Effector memory CD8-positive, alpha-beta T cell (primary cell): Measurements from ENCODE around the gene NCAM2.
"Not testable (repeated sequence)": the region's sequence is repeated elsewhere in the genome, so short reads cannot be mapped to it uniquely, and the experiment has no call there.

Experiments
- ATAC-seq: fragments of 150-1000 bp; cut with Tn5 transposase; replicated peaks from 2 replicates; pipeline ENCODE4 v1.10.0; 2021; ENCODE audit warnings: mild to moderate bottlenecking, moderate library complexity
- DNase-seq, 3 experiments: peaks; one replicate each; pipeline ENCODE4 v3.0.0; 2021
- H3K27ac Mint-ChIP-seq, 2 donors: one replicate each; pipeline ENCODE4 v1.8.0; 2022; ENCODE audit warnings: mild to moderate bottlenecking in 2 of 2, mixed read lengths in 2 of 2, moderate library complexity in 2 of 2
- H3K27me3 Mint-ChIP-seq, 2 donors: one replicate each; pipeline ENCODE4 v1.8.0; 2022; ENCODE audit warnings: mixed read lengths in 2 of 2
- H3K36me3 Mint-ChIP-seq: one replicate; pipeline ENCODE4 v1.8.0; 2022; ENCODE audit warnings: mild to moderate bottlenecking, moderate library complexity, mixed read lengths; ENCODE audit not compliant: insufficient read depth
- H3K4me1 Mint-ChIP-seq, 2 donors: one replicate each; pipeline ENCODE4 v1.8.0; 2022; ENCODE audit warnings: low read depth in 2 of 2, mixed read lengths in 2 of 2
- H3K4me3 Mint-ChIP-seq, 2 donors: one replicate each; pipeline ENCODE4 v1.8.0; 2022; ENCODE audit warnings: mild to moderate bottlenecking in 2 of 2, mixed read lengths in 2 of 2, moderate library complexity in 2 of 2
- H3K9me3 Mint-ChIP-seq, 2 donors: one replicate each; pipeline ENCODE4 v1.8.0; 2022; ENCODE audit warnings: mixed read lengths in 2 of 2

Gene NCAM2

DNA sequence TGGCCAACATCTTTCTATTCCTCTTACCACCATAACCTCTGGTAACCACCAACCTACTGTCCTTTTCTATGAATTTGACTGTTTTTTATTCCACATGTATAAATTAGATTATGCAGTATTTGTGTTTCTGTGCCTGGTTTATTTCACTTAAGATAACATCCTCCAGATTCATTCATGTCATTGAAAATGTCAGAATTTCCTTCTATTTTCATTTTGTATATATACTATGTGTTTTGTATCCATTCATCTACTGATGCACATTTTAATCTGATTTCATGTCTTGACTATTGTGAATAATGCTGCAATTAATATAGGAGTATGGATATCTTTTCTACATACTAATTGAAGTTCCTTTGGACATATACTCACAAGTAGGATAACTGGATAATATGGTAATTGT is 403.2 kb downstream of the NCAM2 start:
- Mint-ChIP-seq H3K27ac (no peak overlapping the region), H3K36me3 (no peaks in the 10 kb centered on the region), H3K9me3 (peaks cover 3 to 5% of the 10 kb centered on the region in 2 donors), H3K4me1 (no peaks in the 10 kb centered on the region), H3K27me3 (no peaks in the 10 kb centered on the region), H3K4me3 (no peak overlapping the region)
- ATAC-seq, result no peak
- no peak for DNase-seq

DNA sequence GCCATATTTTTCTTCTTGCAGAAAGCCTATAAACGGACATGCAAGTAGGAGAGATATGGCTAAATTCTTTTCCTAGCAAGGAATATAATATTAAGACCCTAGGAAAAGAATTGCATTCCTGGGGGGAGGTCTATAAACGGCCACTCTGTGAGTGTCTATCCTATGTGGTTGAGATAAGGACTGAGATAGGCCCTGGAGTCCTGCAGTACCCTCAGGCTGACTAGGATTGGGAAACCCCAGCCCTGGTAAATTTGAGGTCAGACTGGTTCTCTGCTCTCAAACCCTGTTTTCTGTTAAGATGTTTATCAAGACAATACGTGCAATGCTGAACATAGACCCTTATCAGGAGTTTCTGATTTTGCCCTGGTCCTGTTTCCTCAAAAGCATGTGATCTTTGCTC is 404.0 kb downstream of the NCAM2 start:
- H3K27me3 Mint-ChIP-seq, H3K4me1 Mint-ChIP-seq, H3K4me3 Mint-ChIP-seq, H3K9me3 Mint-ChIP-seq, H3K27ac Mint-ChIP-seq, DNase-seq, H3K36me3 Mint-ChIP-seq, ATAC-seq: not testable (repeated sequence)

DNA sequence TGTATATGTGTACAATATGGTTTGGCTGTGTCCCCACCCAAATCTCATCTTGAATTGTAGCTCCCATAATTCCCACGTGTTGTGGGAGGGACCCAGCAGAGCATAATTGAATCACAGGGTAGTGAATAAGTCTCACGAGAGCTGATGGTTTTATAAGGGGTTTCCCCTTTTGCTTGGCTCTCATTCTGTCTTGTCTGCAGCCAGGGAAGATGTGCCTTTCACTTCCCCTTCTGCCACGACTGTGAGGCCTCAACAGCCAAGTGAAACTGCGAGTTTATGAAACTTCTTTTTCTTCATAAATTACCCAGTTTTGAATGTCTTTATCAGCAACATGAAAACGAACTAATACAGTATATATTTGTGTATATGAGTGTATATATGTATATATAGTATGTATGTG is 406.1 kb downstream of the NCAM2 start:
- not testable (repeated sequence) for H3K27me3 Mint-ChIP-seq, H3K27ac Mint-ChIP-seq, H3K36me3 Mint-ChIP-seq, H3K9me3 Mint-ChIP-seq, H3K4me3 Mint-ChIP-seq, ATAC-seq, DNase-seq, H3K4me1 Mint-ChIP-seq

DNA sequence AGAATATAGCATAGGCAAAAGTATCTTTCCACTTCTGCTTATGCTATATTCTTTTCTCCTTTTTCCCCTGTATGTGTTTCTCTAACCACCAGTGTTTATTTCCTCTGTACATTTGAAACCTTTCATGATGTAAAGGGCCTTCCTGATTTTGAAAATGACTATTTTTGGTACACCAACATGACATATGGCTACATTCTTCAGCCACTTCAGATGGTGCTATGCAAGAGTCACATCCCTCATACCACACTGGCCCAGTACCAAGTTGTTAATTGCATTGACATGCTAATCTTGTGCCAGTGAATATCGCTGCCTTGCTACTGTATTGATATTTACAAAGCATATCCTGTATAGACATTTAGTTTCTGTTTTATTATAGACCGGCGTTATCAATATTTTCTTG is 408.7 kb downstream of the NCAM2 start:
- no peaks in the 10 kb centered on the region for H3K36me3 Mint-ChIP-seq
- H3K9me3 Mint-ChIP-seq, result peaks cover 0 to 5% of the 10 kb centered on the region in 2 donors
- DNase-seq, result no peak
- no peak overlapping the region for H3K4me3 Mint-ChIP-seq
- H3K27ac Mint-ChIP-seq, result no peak overlapping the region
- no peak for ATAC-seq
- H3K4me1 Mint-ChIP-seq, result no peaks in the 10 kb centered on the region
- no peaks in the 10 kb centered on the region for H3K27me3 Mint-ChIP-seq

DNA sequence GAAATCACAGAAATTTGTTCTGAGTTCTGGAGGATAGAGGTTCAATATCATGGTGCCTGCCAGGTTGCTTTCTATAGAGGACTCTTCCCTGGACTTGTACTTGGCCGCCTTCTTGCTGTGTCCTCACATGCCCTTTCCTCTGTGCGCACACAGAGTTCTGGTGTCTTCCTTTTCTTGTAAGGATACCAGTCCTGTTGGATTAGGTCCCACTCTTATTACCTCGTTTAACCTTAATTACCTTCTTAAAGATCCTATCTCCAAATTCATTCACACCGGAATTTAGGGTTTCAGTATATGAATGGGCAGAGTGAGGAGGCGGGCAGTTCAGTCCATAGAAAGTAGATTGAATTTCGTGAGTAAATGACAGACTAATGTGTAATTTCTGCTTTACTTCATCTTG is 413.9 kb downstream of the NCAM2 start:
- Mint-ChIP-seq H3K9me3 (peaks cover 8% of the 10 kb centered on the region in 2 donors), H3K4me3 (no peak overlapping the region), H3K4me1 (no peaks in the 10 kb centered on the region), H3K27ac (no peak overlapping the region), H3K36me3 (no peaks in the 10 kb centered on the region), H3K27me3 (no peaks in the 10 kb centered on the region)
- DNase-seq (no peak), ATAC-seq (no peak)

DNA sequence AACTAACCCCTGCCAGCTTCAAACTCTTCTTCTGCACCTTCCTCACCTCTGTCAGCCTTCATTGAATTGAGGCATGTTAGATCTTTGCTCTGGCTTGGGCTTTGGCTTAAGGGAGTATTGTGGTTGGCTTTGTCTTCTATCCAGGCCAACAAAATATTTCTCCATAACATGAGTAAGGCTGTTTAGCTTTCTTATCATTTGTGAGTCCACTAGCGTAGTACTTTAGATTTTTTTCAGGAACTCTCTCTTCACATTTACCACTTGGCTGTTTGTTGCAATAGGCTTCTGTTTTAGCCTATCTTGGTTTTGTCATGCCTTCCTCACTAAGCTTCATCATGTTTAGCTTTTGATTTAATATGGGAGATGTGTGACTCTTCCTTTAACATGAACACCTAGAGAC is 417.5 kb downstream of the NCAM2 start:
- ATAC-seq, result no peak
- Mint-ChIP-seq H3K27ac (no peak overlapping the region), H3K4me1 (no peaks in the 10 kb centered on the region), H3K9me3 (peaks cover 8 to 13% of the 10 kb centered on the region in 2 donors), H3K36me3 (no peaks in the 10 kb centered on the region), H3K4me3 (no peak overlapping the region), H3K27me3 (no peaks in the 10 kb centered on the region)
- no peak for DNase-seq

DNA sequence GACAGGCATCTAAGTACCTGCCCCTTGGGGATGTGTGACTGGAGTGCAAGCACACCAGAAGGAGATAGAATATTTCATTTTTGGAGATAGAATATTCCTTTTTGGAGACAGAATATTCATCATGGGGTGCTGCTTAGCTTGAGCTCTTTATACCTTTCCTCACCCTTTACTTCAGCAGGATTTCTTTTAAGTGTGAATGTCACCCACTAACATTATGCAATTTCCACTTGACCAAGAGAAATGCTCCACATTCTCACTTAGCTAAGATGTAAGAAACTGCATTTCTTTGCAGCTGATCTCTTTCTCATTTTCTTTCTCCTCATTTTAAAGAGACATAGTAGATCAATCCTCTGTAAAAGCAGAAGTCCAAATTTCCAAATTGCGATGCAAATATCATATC is 436.7 kb downstream of the NCAM2 start:
- Mint-ChIP-seq H3K4me1 (no peaks in the 10 kb centered on the region), H3K27me3 (no peaks in the 10 kb centered on the region), H3K9me3 (peaks cover 0 to 3% of the 10 kb centered on the region in 2 donors), H3K4me3 (no peak overlapping the region), H3K27ac (no peak overlapping the region), H3K36me3 (no peaks in the 10 kb centered on the region)
- no peak for ATAC-seq
- no peak for DNase-seq

DNA sequence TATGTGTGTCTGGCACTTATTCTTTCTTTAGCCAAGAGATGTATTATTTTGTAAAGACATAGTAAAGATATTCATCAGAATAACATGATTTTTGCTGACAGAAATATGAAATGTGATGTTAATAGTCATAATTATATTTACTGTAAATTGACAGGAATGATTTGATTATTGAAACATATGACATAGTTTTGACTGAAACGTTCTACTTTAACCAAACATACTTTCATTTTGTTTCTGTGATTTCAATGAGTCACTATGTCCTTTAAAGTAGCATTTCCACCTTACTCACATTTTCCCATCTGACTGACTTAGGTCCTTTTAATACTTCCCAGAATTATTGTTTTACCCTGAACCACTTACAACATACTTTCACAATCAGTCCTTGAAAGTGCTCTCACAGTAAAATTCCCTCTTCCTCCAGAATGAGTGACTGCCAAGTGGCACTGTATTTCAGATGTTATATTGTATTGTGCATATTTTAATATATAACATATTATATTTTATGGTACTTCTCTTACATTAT is 437.9 kb downstream of the NCAM2 start:
- Mint-ChIP-seq H3K9me3 (peaks cover 0 to 3% of the 10 kb centered on the region in 2 donors), H3K36me3 (no peaks in the 10 kb centered on the region), H3K27ac (no peak overlapping the region), H3K4me1 (no peaks in the 10 kb centered on the region), H3K4me3 (no peak overlapping the region), H3K27me3 (no peaks in the 10 kb centered on the region)
- ATAC-seq (no peak), DNase-seq (no peak)

DNA sequence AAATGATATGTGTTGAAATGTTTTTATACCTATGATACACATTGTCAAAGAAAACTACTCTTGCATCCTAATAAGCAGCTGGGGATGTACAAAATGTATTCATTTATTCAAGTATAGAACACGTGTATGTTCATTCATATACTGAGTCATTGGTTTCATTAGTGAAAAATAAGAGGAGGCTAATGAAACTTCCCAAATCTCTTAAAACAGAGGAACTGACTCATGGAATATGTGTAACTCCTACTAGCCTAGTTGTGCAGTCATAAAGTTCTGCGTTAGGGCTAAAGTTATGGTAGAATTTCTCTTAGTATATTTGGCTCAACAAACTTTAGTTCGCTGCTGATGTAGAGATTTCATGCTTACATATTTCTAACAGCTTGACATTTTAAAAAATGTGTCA is 441.6 kb downstream of the NCAM2 start:
- Mint-ChIP-seq H3K4me1 (no peaks in the 10 kb centered on the region), H3K27me3 (no peaks in the 10 kb centered on the region), H3K9me3 (peaks cover 3 to 8% of the 10 kb centered on the region in 2 donors), H3K4me3 (no peak overlapping the region), H3K36me3 (no peaks in the 10 kb centered on the region), H3K27ac (no peak overlapping the region)
- ATAC-seq (no peak), DNase-seq (no peak)

DNA sequence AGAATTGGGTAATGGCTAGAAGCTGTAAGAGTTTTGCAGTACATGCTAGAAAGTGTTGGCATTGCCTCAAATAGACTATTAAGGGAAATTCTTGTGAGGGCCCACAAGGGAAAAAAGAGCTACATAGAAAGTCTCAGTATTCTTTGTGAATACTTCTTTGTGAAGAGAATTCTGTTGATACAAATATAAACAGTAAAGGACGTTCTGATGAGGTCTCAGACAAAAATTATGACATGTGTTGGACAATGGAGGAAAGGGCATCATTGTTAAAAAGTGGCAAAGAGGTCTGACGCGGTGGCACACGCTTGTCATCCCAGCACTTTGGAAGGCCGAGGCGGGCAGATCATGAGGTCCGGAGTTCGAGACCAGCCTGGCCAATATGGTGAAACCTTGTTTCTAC is 458.9 kb downstream of the NCAM2 start:
- peaks cover 0 to 2% of the 10 kb centered on the region in 2 donors for H3K9me3 Mint-ChIP-seq
- H3K27ac Mint-ChIP-seq, result no peak overlapping the region
- DNase-seq (no peak), ATAC-seq (no peak)
- peaks cover 8% of the 10 kb centered on the region for H3K36me3 Mint-ChIP-seq
- no peak overlapping the region for H3K4me3 Mint-ChIP-seq
- no peaks in the 10 kb centered on the region for H3K27me3 Mint-ChIP-seq
- H3K4me1 Mint-ChIP-seq, result no peaks in the 10 kb centered on the region

DNA sequence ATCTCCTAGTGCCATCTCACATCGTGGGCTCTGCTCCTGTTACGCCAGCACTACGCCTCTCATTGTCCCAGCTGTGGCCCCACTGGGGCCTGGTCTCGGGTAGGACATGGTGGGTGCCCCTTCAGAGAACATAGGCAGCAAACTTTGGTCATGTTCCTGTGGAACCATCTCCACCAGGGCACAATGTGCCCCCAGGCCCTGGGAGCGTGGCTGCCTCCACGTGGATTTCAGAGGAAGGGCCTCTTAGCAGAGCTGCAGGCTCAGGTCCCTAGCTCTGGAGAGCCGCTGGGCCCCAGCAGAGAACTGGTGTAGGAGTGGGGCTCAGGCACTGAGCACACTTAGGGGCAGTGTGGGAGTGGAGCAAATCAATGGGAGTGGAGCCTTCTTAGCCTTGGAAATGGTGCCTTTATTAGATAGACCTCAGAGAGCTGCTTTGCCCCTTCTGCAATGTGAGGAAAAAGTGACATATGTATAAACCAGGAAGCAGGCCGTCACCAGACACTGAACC is 460.0 kb downstream of the NCAM2 start:
- peaks cover 3 to 4% of the 10 kb centered on the region in 2 donors for H3K9me3 Mint-ChIP-seq
- no peak for ATAC-seq
- no peak overlapping the region for H3K4me3 Mint-ChIP-seq
- no peak for DNase-seq
- no peaks in the 10 kb centered on the region for H3K4me1 Mint-ChIP-seq
- H3K27ac Mint-ChIP-seq, result no peak overlapping the region
- peaks cover 8% of the 10 kb centered on the region for H3K36me3 Mint-ChIP-seq
- no peaks in the 10 kb centered on the region for H3K27me3 Mint-ChIP-seq

DNA sequence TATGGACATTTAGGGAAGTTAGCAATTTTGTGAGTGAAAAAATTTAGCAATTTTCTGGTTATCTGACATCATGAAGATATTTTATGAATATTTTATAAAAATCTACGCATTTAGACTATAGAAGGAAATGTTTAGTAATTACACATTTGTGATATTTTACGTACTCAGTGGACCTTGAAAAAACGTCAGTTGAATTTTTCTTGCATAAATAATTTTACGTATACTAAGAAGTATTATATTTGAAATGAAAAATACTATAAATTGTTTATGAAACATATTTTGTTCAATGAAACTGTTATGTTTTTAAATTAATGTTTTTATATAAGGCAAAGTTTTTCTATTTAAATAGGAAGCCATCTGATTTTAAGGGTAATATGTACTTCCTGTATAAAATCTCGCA is 462.8 kb downstream of the NCAM2 start:
- ATAC-seq, result no peak
- Mint-ChIP-seq H3K36me3 (peaks cover 5% of the 10 kb centered on the region), H3K9me3 (peaks cover 4 to 7% of the 10 kb centered on the region in 2 donors), H3K27me3 (no peaks in the 10 kb centered on the region), H3K27ac (no peak overlapping the region), H3K4me3 (no peak overlapping the region), H3K4me1 (no peaks in the 10 kb centered on the region)
- DNase-seq, result no peak

DNA sequence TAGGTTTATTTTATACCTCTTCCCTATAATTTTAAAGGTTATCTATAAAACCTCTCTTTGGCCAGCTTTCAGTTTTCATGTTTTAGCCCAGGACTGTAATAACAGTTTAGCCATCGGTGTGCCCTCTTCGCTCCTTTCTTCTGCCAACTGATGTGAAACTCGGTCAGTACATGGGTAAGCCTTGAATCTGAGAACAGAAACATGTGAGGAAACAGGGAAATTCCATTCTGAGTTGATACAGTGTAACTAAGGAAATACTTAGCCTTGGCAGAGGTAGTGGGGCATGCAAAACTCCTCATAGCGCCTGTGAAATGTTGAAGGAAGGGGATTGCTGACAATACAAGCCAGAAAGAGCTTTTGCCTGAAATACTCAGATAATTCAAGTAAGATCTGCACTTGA is 465.2 kb downstream of the NCAM2 start:
- Mint-ChIP-seq H3K4me1 (no peaks in the 10 kb centered on the region), H3K36me3 (no peaks in the 10 kb centered on the region), H3K27ac (no peak overlapping the region), H3K27me3 (no peaks in the 10 kb centered on the region), H3K9me3 (peaks cover 6 to 7% of the 10 kb centered on the region in 2 donors), H3K4me3 (no peak overlapping the region)
- no peak for DNase-seq
- ATAC-seq, result no peak

DNA sequence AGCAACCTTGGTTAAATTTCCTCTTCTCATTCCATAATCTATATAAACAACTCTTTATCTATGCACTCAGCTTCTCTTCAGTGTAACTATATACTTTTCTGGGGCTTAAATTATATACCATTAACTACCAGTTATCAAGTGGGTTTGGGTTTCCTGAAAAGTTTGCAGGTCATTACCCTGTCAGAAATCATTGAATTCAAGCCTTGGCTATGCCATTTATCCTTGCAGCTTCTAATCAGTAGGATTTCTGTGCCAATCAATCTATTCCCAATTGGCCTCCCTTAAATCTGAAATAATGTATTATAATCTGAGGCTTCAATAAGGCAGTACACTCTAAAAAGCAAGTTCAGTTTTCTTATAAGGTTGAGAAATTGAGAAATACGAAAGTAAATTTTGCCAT is 466.5 kb downstream of the NCAM2 start:
- Mint-ChIP-seq H3K4me3 (no peak overlapping the region), H3K36me3 (no peaks in the 10 kb centered on the region), H3K27me3 (no peaks in the 10 kb centered on the region), H3K9me3 (peaks cover 6 to 7% of the 10 kb centered on the region in 2 donors), H3K4me1 (no peaks in the 10 kb centered on the region), H3K27ac (no peak overlapping the region)
- DNase-seq (no peak), ATAC-seq (no peak)

DNA sequence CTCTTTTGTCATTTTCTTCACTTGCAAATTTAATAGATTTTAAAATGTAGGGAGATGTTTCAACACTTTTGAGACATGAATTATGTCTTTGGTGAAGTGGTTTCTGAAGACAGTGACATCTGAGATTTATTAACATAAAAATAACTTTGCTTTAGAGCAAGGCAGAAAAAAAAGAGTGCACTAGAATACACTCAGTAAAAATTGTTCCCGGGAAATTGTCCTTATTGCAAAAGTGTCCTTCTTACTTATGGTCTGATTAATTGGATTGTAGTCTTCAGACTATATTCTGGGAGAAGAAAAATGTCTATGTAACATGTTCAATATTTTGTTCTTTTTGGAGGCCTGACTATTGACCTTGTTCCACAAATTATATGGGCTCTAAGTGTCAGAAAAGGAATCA is 468.5 kb downstream of the NCAM2 start:
- Mint-ChIP-seq H3K36me3 (no peaks in the 10 kb centered on the region), H3K27me3 (no peaks in the 10 kb centered on the region), H3K4me3 (no peak overlapping the region), H3K27ac (no peak overlapping the region), H3K4me1 (no peaks in the 10 kb centered on the region), H3K9me3 (peaks cover 7 to 11% of the 10 kb centered on the region in 2 donors)
- ATAC-seq, result no peak
- DNase-seq, result no peak
